ENCODE results near the gene SEC14L3.

GRCh38 chr22:30457981-30458380, 13.8 kb downstream of the SEC14L3 start:
- TF ChIP-seq CTCF (IDR thresholded peaks at IDR 0.05; ENCODE audit: insufficient read depth, low read length) (no peak), POLR2AphosphoS5 (IDR thresholded peaks at IDR 0.05; ENCODE audit: low read depth) (no peak), REST (IDR thresholded peaks at IDR 0.05; ENCODE audit: insufficient replicate concordance, low read depth) (no peak)

All from HL-60 (cell line).